ENCODE results near the gene BEX4.

DNA sequence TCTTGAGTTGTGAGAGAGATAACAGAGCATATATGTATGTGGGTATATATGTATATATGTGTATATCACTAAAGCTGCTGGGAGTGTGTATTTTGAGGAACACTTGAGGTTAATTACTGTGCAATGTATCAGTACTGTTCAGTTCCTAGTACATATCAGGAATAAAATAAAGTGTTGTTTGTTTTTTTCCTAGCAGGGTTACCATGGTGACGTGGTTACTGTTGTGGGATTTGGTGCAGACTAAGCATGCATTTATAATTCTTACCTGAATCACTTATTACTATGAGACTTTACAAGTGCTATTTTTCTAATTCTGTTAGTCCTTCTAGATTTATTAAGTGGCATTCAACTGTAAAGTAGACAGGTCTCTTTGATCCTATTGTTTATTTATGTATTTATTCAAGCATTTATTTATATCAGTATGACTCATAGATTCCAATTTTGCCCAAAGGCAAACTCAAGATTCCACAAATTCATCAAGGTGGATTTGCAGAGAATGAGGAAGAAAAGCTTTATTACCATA, 26.9 kb upstream of the BEX4 start:
- TF ChIP-seq POLR2A (IDR thresholded peaks at IDR 0.05) (no peak), CTCF (IDR thresholded peaks at IDR 0.05) (no peak)

All from testis (tissue), 2 donors.